ENCODE data around the gene KIFC3.
"Not testable (repeated sequence)": the region's sequence is repeated elsewhere in the genome, so short reads cannot be mapped to it uniquely, and the experiment has no call there.

Gene KIFC3

GRCh38 chr16:57752581-57753447, 49.5 kb downstream of the KIFC3 start:
- no peak for DNase-seq

GRCh38 chr16:57752203-57752580, 50.1 kb downstream of the KIFC3 start:
- no peak for DNase-seq

- no peak for DNase-seq
Observed at GRCh38 chr16:57751539-57752202, 50.6 kb downstream of the KIFC3 start.

GRCh38 chr16:57750796-57751538, 51.3 kb downstream of the KIFC3 start:
- DNase-seq, result no peak

GRCh38 chr16:57749856-57750452, 52.3 kb downstream of the KIFC3 start:
- no peak for DNase-seq

GRCh38 chr16:57749101-57749692, 53.1 kb downstream of the KIFC3 start:
- no peak for DNase-seq

- DNase-seq, result no peak
Observed at GRCh38 chr16:57748596-57748995, 53.7 kb downstream of the KIFC3 start.

- no peak for DNase-seq
Observed at GRCh38 chr16:57747996-57748395, 54.3 kb downstream of the KIFC3 start.

- no peak for DNase-seq
Observed at GRCh38 chr16:57747496-57747895, 54.8 kb downstream of the KIFC3 start.

- no peak for DNase-seq
Observed at GRCh38 chr16:57747091-57747490, 55.2 kb downstream of the KIFC3 start.

GRCh38 chr16:57746316-57746715, 56.0 kb downstream of the KIFC3 start:
- not testable (repeated sequence) for DNase-seq

- DNase-seq, result no peak
Observed at GRCh38 chr16:57745768-57746167, 56.5 kb downstream of the KIFC3 start.

GRCh38 chr16:57744642-57744903, 57.7 kb downstream of the KIFC3 start:
- no peak for DNase-seq

- no peak for DNase-seq
Observed at GRCh38 chr16:57743886-57744641, 58.2 kb downstream of the KIFC3 start.

- DNase-seq, result no peak
Observed at GRCh38 chr16:57743458-57743857, 58.8 kb downstream of the KIFC3 start.

- no peak for DNase-seq
Observed at GRCh38 chr16:57742543-57742942, 59.7 kb downstream of the KIFC3 start.

- DNase-seq, result no peak
Observed at GRCh38 chr16:57741660-57742191, 60.6 kb downstream of the KIFC3 start.

- no peak for DNase-seq
Observed at GRCh38 chr16:57740423-57741071, 61.7 kb downstream of the KIFC3 start.

- DNase-seq, result no peak
Observed at GRCh38 chr16:57739756-57740422, 62.4 kb downstream of the KIFC3 start.

- DNase-seq, result no peak
Observed at GRCh38 chr16:57738844-57739243, 63.4 kb downstream of the KIFC3 start.
